Ishikawa (cell line): ENCODE measurements around the gene TMEM270.

Source experiments
- EP300 ChIP-seq: IDR thresholded peaks from 2 replicates; pipeline ENCODE4 v1.6.1; 2012; ENCODE audit warnings: borderline replicate concordance
- FOXM1 ChIP-seq: IDR thresholded peaks from 2 replicates; pipeline ENCODE4 v1.6.1; 2012; ENCODE audit warnings: low read depth, borderline replicate concordance
- TF ChIP-seq, protein P1 (sequence below): IDR thresholded peaks from 2 replicates; pipeline ENCODE4 v1.6.1; 2012

DNA sequence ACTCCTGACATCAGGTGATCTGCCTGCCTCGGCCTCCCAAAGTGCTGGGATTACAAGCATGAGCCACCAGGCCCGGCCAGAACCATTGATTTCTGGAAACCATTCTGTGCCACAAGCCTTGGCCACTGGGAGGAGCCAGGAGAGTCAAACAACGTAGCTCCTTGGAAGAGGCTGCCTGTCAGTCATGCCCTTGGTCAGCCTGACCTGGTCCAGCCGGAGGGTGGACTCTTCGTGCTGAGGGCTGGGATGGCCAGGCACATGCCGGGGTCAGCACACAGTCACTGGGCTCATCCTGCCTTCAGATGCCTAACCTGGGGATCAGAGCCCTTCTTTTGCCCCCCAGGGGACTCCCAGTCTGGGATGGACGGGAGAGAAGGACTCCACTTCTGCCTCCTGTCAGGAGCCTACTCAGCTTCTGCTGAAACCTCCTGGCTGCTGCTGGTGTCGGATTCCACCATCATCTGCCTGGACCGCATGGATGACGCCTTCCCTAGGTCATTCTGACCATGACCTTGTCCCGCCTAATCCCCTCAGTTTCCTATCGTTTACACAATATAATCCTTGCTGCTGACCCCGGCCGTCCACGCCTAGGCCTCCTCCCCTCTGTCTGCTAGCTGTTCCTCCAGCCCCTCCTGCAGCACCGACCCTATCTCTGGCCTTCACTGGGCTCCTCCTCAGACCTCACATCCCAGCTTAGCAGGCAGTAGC lies 30.4 kb downstream of the TMEM270 start:
- TF ChIP-seq, protein P1, sequence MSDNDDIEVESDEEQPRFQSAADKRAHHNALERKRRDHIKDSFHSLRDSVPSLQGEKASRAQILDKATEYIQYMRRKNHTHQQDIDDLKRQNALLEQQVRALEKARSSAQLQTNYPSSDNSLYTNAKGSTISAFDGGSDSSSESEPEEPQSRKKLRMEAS = no peak
- no peak for TF ChIP-seq FOXM1
- TF ChIP-seq EP300 = no peak
